Astrocyte (in vitro differentiated cells and primary cell): ENCODE measurements around the gene CACNA2D4.

Source experiments
- EZH2 ChIP-seq: IDR thresholded peaks from 2 replicates; pipeline ENCODE4 v1.6.1; 2012; ENCODE audit warnings: mild to moderate bottlenecking, low read length, inconsistent platforms; ENCODE audit not compliant: insufficient read depth
- TF ChIP-seq, protein P1 (sequence below): IDR thresholded peaks from 2 replicates; pipeline ENCODE4 v1.5.1; 2011; ENCODE audit warnings: low read depth, mild to moderate bottlenecking, inconsistent platforms, low read length, moderate library complexity; ENCODE audit not compliant: insufficient read depth

DNA sequence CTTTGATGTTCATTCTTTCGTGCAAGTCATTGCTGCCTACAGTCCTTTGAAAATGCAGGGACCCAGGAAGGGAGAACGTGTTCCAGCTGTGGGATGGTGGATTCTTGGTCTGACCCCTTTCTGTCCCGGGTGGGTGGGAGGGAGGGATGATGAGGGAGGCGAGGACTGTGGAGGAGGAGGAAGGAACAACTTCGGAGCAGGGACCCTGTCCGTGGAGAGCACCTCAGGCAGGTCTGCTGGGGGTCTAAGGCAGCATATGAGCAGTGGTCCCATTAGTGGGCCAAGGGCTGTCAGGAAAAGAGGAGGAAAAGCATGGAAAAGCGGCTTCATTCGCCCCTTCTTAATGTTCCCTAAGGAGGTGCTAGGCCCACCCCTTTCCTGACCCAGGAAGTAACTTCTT, 36.0 kb downstream of the CACNA2D4 start:
- TF ChIP-seq, protein P1, sequence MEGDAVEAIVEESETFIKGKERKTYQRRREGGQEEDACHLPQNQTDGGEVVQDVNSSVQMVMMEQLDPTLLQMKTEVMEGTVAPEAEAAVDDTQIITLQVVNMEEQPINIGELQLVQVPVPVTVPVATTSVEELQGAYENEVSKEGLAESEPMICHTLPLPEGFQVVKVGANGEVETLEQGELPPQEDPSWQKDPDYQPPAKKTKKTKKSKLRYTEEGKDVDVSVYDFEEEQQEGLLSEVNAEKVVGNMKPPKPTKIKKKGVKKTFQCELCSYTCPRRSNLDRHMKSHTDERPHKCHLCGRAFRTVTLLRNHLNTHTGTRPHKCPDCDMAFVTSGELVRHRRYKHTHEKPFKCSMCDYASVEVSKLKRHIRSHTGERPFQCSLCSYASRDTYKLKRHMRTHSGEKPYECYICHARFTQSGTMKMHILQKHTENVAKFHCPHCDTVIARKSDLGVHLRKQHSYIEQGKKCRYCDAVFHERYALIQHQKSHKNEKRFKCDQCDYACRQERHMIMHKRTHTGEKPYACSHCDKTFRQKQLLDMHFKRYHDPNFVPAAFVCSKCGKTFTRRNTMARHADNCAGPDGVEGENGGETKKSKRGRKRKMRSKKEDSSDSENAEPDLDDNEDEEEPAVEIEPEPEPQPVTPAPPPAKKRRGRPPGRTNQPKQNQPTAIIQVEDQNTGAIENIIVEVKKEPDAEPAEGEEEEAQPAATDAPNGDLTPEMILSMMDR = no peak
- no peak for TF ChIP-seq EZH2
